Endodermal cell (in vitro differentiated cells): Measurements from ENCODE around the gene ST6GALNAC4. TPM values are rescaled to one million over a fixed set of nuclear protein-coding genes. Genes with fewer than 3 reads are reported as not detected.

ENCODE experiments used
- DNase-seq: peaks from one replicate; pipeline ENCODE4 v3.0.0-alpha.2; 2017
- H3K27ac ChIP-seq: 2 replicates; pipeline ENCODE4 v1.5.1; 2013; ENCODE audit warnings: mild to moderate bottlenecking, low read depth, low read length, moderate library complexity
- H3K27me3 ChIP-seq: 2 replicates; pipeline ENCODE4 v1.6.1; 2013; ENCODE audit warnings: mild to moderate bottlenecking, low read length, moderate library complexity; ENCODE audit not compliant: insufficient read depth, control insufficient read depth, poor library complexity, severe bottlenecking
- H3K36me3 ChIP-seq: 2 replicates; pipeline ENCODE4 v1.7.0; 2013; ENCODE audit warnings: mild to moderate bottlenecking, low read length, moderate library complexity; ENCODE audit not compliant: control insufficient read depth, insufficient read depth
- H3K4me1 ChIP-seq: one replicate; pipeline ENCODE4 v1.7.0; 2013; ENCODE audit warnings: low read length; ENCODE audit not compliant: control insufficient read depth, insufficient read depth
- H3K4me3 ChIP-seq: 2 replicates; pipeline ENCODE4 v1.5.1; 2013; ENCODE audit warnings: mild to moderate bottlenecking, low read length, moderate library complexity
- H3K9ac ChIP-seq: 2 replicates; pipeline ENCODE4 v1.6.1; 2013; ENCODE audit warnings: mild to moderate bottlenecking, low read length, moderate library complexity; ENCODE audit not compliant: poor library complexity, severe bottlenecking; ENCODE audit errors: extremely low read depth
- H3K9me3 ChIP-seq: 2 replicates; pipeline ENCODE4 v1.6.1; 2013; ENCODE audit warnings: mild to moderate bottlenecking, low read length, moderate library complexity; ENCODE audit not compliant: control insufficient read depth
- H3K27ac Mint-ChIP-seq: 2 replicates; pipeline ENCODE4 v1.8.0; 2020; ENCODE audit warnings: mixed read lengths
- H3K27me3 Mint-ChIP-seq: 2 replicates; pipeline ENCODE4 v1.8.0; 2021; ENCODE audit warnings: mild to moderate bottlenecking, mixed read lengths; ENCODE audit not compliant: insufficient read depth
- H3K36me3 Mint-ChIP-seq: 2 replicates; pipeline ENCODE4 v1.8.0; 2020; ENCODE audit warnings: low read depth, mixed read lengths
- H3K4me1 Mint-ChIP-seq: 2 replicates; pipeline ENCODE4 v1.8.0; 2020; ENCODE audit warnings: mixed read lengths
- H3K4me3 Mint-ChIP-seq: 2 replicates; pipeline ENCODE4 v1.8.0; 2020; ENCODE audit warnings: mild to moderate bottlenecking, moderate library complexity, mixed read lengths
- H3K9me3 Mint-ChIP-seq: 2 replicates; pipeline ENCODE4 v1.8.0; 2020; ENCODE audit warnings: mild to moderate bottlenecking, mixed read lengths
- WGBS, 2 experiments: methylation state at CpG; one replicate each; pipeline versions ENCODE4 v1.1.5 to v1.1.7; 2013; ENCODE audit warnings: missing lambda C conversion rate in 2 of 2, mixed read lengths in 1 of 2; ENCODE audit not compliant: insufficient coverage in 1 of 2, insufficient read length in 1 of 2; 5-methylcytosine and 5-hydroxymethylcytosine counted together
- total RNA-seq, 2 donors: library from RNA; stranded (reverse); fragmentation: NEBNext Ultra II Directional in 1 of 2; extraction: Animal tissue kit (Norgen Biotek cat#: 25700) in 1 of 2; gene quantifications; 2 replicates in 1 of 2; 3 replicates in 1 of 2; pipeline ENCODE4 v1.2.1, GENCODE V29; 2021
- TF ChIP-seq, protein P1 (sequence below): fragments of 200-600 bp; sonication (generic); conservative IDR thresholded peaks from 2 replicates; pipeline ENCODE4 v1.5.0; 2021; ENCODE audit warnings: antibody characterized with exemption, mild to moderate bottlenecking

The ST6GALNAC4 gene
- total RNA-seq, 2 donors from 2014 or later: 8.3 to 12.7 TPM

DNA sequence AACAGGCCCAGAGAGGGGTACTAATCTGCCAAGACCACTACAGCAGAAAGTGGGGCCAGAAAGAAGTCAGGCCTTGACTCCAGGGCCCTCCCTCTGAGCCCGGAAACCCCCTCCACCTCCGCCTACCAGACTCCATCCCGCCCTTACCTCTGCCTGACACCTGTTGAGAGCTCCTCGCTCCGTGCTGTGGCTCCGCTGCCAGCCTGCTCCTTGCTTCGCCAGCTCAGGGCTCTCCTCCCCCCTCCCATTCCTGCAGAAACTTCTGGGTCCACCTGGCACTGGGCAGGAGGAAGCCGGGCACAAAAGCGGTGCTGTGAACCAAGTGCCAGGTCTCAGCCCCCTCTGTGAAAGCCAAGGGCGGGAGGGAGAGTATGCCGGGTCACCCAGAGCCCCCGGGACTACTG is 11.1 kb downstream of the ST6GALNAC4 start:
- Histone ChIP-seq H3K4me1 (no peaks in the 10 kb centered on the region), H3K27me3 (no peaks in the 10 kb centered on the region), H3K27ac (no peak overlapping the region), H3K36me3 (no peaks in the 10 kb centered on the region), H3K9ac (no peak overlapping the region), H3K9me3 (no peaks in the 10 kb centered on the region), H3K4me3 (no peak overlapping the region)
- 91 to 96% methylated on average over 9 to 12 of the region's 12 CpGs for WGBS, 2 experiments
- H3K4me3 Mint-ChIP-seq: no peak overlapping the region
- TF ChIP-seq, protein P1, sequence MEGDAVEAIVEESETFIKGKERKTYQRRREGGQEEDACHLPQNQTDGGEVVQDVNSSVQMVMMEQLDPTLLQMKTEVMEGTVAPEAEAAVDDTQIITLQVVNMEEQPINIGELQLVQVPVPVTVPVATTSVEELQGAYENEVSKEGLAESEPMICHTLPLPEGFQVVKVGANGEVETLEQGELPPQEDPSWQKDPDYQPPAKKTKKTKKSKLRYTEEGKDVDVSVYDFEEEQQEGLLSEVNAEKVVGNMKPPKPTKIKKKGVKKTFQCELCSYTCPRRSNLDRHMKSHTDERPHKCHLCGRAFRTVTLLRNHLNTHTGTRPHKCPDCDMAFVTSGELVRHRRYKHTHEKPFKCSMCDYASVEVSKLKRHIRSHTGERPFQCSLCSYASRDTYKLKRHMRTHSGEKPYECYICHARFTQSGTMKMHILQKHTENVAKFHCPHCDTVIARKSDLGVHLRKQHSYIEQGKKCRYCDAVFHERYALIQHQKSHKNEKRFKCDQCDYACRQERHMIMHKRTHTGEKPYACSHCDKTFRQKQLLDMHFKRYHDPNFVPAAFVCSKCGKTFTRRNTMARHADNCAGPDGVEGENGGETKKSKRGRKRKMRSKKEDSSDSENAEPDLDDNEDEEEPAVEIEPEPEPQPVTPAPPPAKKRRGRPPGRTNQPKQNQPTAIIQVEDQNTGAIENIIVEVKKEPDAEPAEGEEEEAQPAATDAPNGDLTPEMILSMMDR: no peak
- DNase-seq: no peak
- H3K27ac Mint-ChIP-seq: no peak overlapping the region
- no peaks in the 10 kb centered on the region for H3K9me3 Mint-ChIP-seq
- no peaks in the 10 kb centered on the region for H3K27me3 Mint-ChIP-seq
- peaks cover 14% of the 10 kb centered on the region for H3K4me1 Mint-ChIP-seq
- no peaks in the 10 kb centered on the region for H3K36me3 Mint-ChIP-seq

DNA sequence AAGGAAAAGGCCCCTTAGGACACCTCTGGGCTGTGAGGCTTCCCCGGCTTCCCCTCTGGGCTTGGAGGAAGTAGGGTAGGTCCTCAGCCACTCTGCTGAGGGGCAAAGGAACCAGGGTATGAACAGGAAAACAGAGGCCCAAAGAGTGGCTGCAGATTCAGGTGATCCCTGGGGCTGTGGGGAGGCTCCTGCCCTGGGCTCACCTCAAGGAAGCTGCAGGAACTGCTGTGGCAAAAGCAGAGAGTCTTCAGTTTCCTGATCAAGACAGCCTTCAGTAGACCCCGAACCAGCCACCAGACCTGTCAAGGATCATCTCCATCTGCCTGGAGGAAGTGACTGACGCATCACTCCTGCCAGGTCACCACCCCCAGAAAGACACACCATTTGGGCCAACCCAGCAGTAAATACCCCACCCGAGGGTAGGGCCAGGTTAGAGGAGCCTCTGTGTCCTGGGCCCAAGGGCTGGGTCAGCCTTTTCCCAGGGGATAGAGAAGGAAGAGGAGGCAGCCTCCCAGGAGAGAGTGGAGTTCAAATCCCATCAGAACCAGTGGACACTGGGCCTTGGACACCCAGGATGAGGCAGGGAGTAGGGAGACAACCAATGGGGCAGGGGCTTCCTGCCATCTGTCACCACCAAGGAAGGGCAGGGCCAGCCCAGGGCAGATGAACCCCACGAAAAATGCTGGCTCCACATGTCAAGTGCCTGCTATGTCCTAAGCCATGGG is 11.7 kb downstream of the ST6GALNAC4 start:
- no peak for DNase-seq
- no peak overlapping the region for H3K9ac ChIP-seq
- no peaks in the 10 kb centered on the region for H3K36me3 ChIP-seq
- Mint-ChIP-seq H3K27ac (peak overlapping the region; percentile 64), H3K4me3 (no peak overlapping the region), H3K36me3 (no peaks in the 10 kb centered on the region), H3K27me3 (no peaks in the 10 kb centered on the region), H3K9me3 (no peaks in the 10 kb centered on the region), H3K4me1 (peaks cover 14% of the 10 kb centered on the region)
- no peak overlapping the region for H3K4me3 ChIP-seq
- TF ChIP-seq, protein P1: no peak
- H3K9me3 ChIP-seq: no peaks in the 10 kb centered on the region
- H3K4me1 ChIP-seq: no peaks in the 10 kb centered on the region
- 91 to 100% methylated on average over 1 to 5 of the region's 5 CpGs for WGBS, 2 experiments
- H3K27ac ChIP-seq: peak overlapping the region; percentile 29
- no peaks in the 10 kb centered on the region for H3K27me3 ChIP-seq

DNA sequence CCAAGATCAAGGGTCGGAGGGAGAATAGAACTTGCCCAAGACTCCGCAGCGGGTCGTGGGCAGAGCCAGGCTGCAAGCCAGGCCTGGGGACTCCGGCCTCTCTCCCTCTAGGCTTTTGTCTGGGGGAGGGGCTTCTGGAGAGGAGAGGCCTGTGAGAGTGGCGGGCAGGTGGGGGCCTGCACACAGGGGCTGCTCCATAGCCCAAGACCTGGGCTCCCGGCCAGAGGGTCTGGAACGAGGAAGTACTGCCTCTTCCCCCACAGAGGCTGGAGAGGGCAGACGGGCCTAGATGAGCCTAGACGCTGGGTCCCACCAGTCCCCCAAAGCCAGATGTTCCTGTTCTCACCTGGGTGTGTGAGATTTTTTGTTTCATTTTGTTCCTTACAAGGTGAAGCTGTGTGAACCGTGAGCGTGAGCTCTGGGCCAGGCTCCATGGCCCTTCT is 12.3 kb downstream of the ST6GALNAC4 start:
- no peaks in the 10 kb centered on the region for H3K27me3 ChIP-seq
- Mint-ChIP-seq H3K9me3 (no peaks in the 10 kb centered on the region), H3K27me3 (no peaks in the 10 kb centered on the region), H3K4me1 (peaks cover 14% of the 10 kb centered on the region), H3K4me3 (no peak overlapping the region), H3K36me3 (no peaks in the 10 kb centered on the region), H3K27ac (peak overlapping the region; percentile 64)
- peak; percentile 69 for DNase-seq
- no peak overlapping the region for H3K9ac ChIP-seq
- H3K36me3 ChIP-seq: no peaks in the 10 kb centered on the region
- H3K4me3 ChIP-seq: no peak overlapping the region
- H3K9me3 ChIP-seq: no peaks in the 10 kb centered on the region
- WGBS, 2 experiments: 73 to 80% methylated on average over 3 to 12 of the region's 12 CpGs
- TF ChIP-seq, protein P1: no peak
- no peaks in the 10 kb centered on the region for H3K4me1 ChIP-seq
- H3K27ac ChIP-seq: peak overlapping the region; percentile 29
